ENCODE results near the gene GOLGA2. TPM values are rescaled to one million over a fixed set of nuclear protein-coding genes. Genes with fewer than 3 reads are reported as not detected.
A peak's percentile ranks its signal among the peaks of the same experiment; 100 is the strongest.

GOLGA2 gene
- total RNA-seq (2012; rRNA removed): 118 TPM in 2 replicates
- 124 and 146 TPM in 2 replicates for polyA plus RNA-seq (2012; rRNA removed)
- polyA plus RNA-seq (2012; cell fraction: cytosol; rRNA removed): 69.6 and 69.8 TPM in 2 replicates
- 168 and 324 TPM in 2 replicates for polyA plus RNA-seq (2012; cell fraction: nucleus; rRNA removed; ENCODE audit: low replicate concordance)
- Bru-seq, nascent RNA: percentile 97 among the genes with signal in this experiment
- percentile 98 among the genes with signal in this experiment for BruChase-seq, experiment 1, labeled RNA remaining after a 6-hour chase
- BruChase-seq, experiment 2, labeled RNA remaining after a 2-hour chase: percentile 99 among the genes with signal in this experiment
- long read RNA-seq, transcript GOLGA2-210 (2 exons, 428 nt): major isoform, 12 of 86 reads
- long read RNA-seq, partial matches to known transcripts: 19 of 86 reads
- long read RNA-seq, other reads (novel, unspliced or antisense): 55 of 86 reads

GRCh38 chr9:128275198-128276007, at the start of gene GOLGA2:
Gene GOLGA2 (minus strand): TSS chr9:128276007. CDS start chr9:128275976, 31 bp downstream.
- H3K56ac ChIP-seq (ENCODE audit: extremely low read depth, insufficient read depth, low read length): peak within 1 kb of the TSS; percentile 72
- H3K9me3 ChIP-seq (ENCODE audit: control insufficient read depth, insufficient read depth, low read length): no peaks in the 10 kb centered on the region
- peak within 1 kb of the TSS; percentile 48 to 89; a peak in 3 of 4 replicates for H4K8ac ChIP-seq (ENCODE audit: low read depth in 2 of 2, low read length in 2 of 2)
- peaks cover 14% of the 10 kb centered on the region for H3K9me1 ChIP-seq (ENCODE audit: insufficient read depth, low read length)
- dilution Hi-C loops (cut with HindIII; ENCODE audit: low sequenced_read_pairs, unreplicated experiment): no loop called here
- peak within 1 kb of the TSS; percentile 49; the same call in 1 of the 2 replicates for H2BK120ac ChIP-seq (ENCODE audit: low read depth, low read length)
- no peak within 1 kb of the TSS for H2BK20ac ChIP-seq (ENCODE audit: low read depth, low read length)
- peak within 1 kb of the TSS; percentile 89 for H2BK5ac ChIP-seq (ENCODE audit: low read depth, low read length, poor library complexity, severe bottlenecking)
- ChIA-PET CTCF (interaction anchor here (0.6 kb wide), 1 partner anchor 744 kb away, joined by 5 read pairs; no protein-coding TSS in a partner anchor), POLR2A (ENCODE audit: unreplicated experiment) (interaction anchor here (0.8 kb wide), 1 partner anchor 96 kb away, joined by 4 read pairs; the partner anchor contains the start of gene URM1)
- peaks cover 23 to 71% of the 10 kb centered on the region in 2 experiments for H3K79me1 ChIP-seq (ENCODE audit: low read depth in 1 of 2, low read length in 2 of 2)
- intact Hi-C loops (cut with micrococcal nuclease): no loop called here
- WGBS, 2 experiments (ENCODE audit: extremely low coverage in 2 of 2, insufficient read length in 1 of 2): 0% methylated on average over 11 of the region's 57 CpGs; no CpG with 5 or more reads in 1 of the 2 experiments
- peak within 1 kb of the TSS; percentile 91 for H3K27ac ChIP-seq (ENCODE audit: insufficient read depth, low read length)
- peak within 1 kb of the TSS; percentile 99 for H2AK9ac ChIP-seq (replicated peaks; ENCODE audit: low read depth, low read length, poor library complexity)
- peak within 1 kb of the TSS; percentile 33; the same call in 1 of the 3 replicates for H2BK15ac ChIP-seq (ENCODE audit: low read depth, low read length)
- BruUV-seq (replicated peaks): no TSS peak
- ATAC-seq (ENCODE audit: low read depth): peak; percentile 66
- peak within 1 kb of the TSS; percentile 99 for H3K14ac ChIP-seq (replicated peaks; ENCODE audit: low read depth, low read length)
- peak within 1 kb of the TSS; percentile 95 for H2AFZ ChIP-seq (replicated peaks; ENCODE audit: low read length, poor library complexity)
- DNase-seq: peak; percentile 76
- H4K91ac ChIP-seq (ENCODE audit: insufficient read depth, low read depth, low read length): peak within 1 kb of the TSS; percentile 73
- peak within 1 kb of the TSS; percentile 94 for H3K9ac ChIP-seq (ENCODE audit: low read depth, low read length)
- H3K27me3 ChIP-seq (ENCODE audit: control insufficient read depth, insufficient read depth, low read length): no peaks in the 10 kb centered on the region
- H4K20me1 ChIP-seq (ENCODE audit: insufficient read depth, low read length): peaks cover 24% of the 10 kb centered on the region
- peak within 1 kb of the TSS; percentile 93 for H4K5ac ChIP-seq (ENCODE audit: low read depth, low read length)
- peak within 1 kb of the TSS; percentile 97 for H3K4me2 ChIP-seq (ENCODE audit: low read depth, low read length)
- peaks cover 20% of the 10 kb centered on the region for H3K36me3 ChIP-seq (ENCODE audit: control insufficient read depth, insufficient read depth, low read length)
- H3K4me3 ChIP-seq (ENCODE audit: insufficient read depth, low read depth, low read length): peak within 1 kb of the TSS; percentile 96
- peak within 1 kb of the TSS; percentile 97 for H3K4ac ChIP-seq (ENCODE audit: low read depth, low read length)
- peak within 1 kb of the TSS; percentile 72 for H3K18ac ChIP-seq (ENCODE audit: low read depth, low read length)
- peak within 1 kb of the TSS; percentile 91 for H3K23ac ChIP-seq (ENCODE audit: low read depth, low read length)
- in situ Hi-C loops (cut with MboI; ENCODE audit: low sequenced_read_pairs): no loop called here
- peaks cover 7% of the 10 kb centered on the region for H3K4me1 ChIP-seq (ENCODE audit: control insufficient read depth, insufficient read depth, low read length)
- H2AK5ac ChIP-seq (ENCODE audit: low read depth, low read length): peak within 1 kb of the TSS; percentile 76
- TF ChIP-seq MAFK (IDR thresholded peaks at IDR 0.05; ENCODE audit: low read depth, low read length) (no peak), MAZ (IDR thresholded peaks at IDR 0.05; ENCODE audit: borderline replicate concordance, low read depth, low read length) (peak; percentile 71; the same call in 1 of the 2 replicates), POLR2A (IDR thresholded peaks at IDR 0.05; ENCODE audit: low read depth, low read length) (peak; percentile 87), RCOR1 (IDR thresholded peaks at IDR 0.05; ENCODE audit: insufficient replicate concordance, low read length) (no peak), ELK1 (IDR thresholded peaks at IDR 0.05; ENCODE audit: borderline replicate concordance, low read depth, low read length) (no peak), RAD21 (IDR thresholded peaks at IDR 0.05; ENCODE audit: low read length) (no peak), BHLHE40 (IDR thresholded peaks at IDR 0.05; ENCODE audit: low read depth, low read length) (no peak), NFE2L2 (IDR thresholded peaks at IDR 0.05; ENCODE audit: low read depth, low read length) (no peak), USF2 (IDR thresholded peaks at IDR 0.05; ENCODE audit: low read depth, low read length) (no peak), RFX5 (IDR thresholded peaks at IDR 0.05; ENCODE audit: low read depth, low read length) (no peak), CTCF (conservative IDR thresholded peaks at IDR 0.05; ENCODE audit: low read depth, low read length) (no peak)
